K562 (cell line): ENCODE data around the gene ZDHHC24. TPM values are rescaled to one million over a fixed set of nuclear protein-coding genes. Genes with fewer than 3 reads are reported as not detected.

Source experiments
- CC2D1A ChIP-seq: fragments of 450-650 bp; IDR thresholded peaks from 2 replicates; pipeline ENCODE4 v1.6.1; 2017; ENCODE audit warnings: mild to moderate bottlenecking
- E2F8 ChIP-seq: fragments of 450-650 bp; IDR thresholded peaks from 2 replicates; pipeline ENCODE4 v1.7.1; 2018; ENCODE audit warnings: mild to moderate bottlenecking, low read depth; ENCODE audit not compliant: partially characterized antibody
- ILK ChIP-seq: fragments of 450-650 bp; IDR thresholded peaks from 2 replicates; pipeline ENCODE4 v1.6.1; 2016; ENCODE audit warnings: missing genetic modification characterization, low read depth, mild to moderate bottlenecking, missing compliant biosample characterization, moderate library complexity, borderline replicate concordance
- KLF10 ChIP-seq: fragments of 250-450 bp; sonication (Bioruptor Pico); IDR thresholded peaks from 2 replicates; pipeline ENCODE4 v1.6.1; 2021; ENCODE audit warnings: matching md5 sums
- KLF6 ChIP-seq: fragments of 250-450 bp; sonication (Bioruptor Pico); IDR thresholded peaks from 2 replicates; pipeline ENCODE4 v1.4.0; 2020; ENCODE audit warnings: mild to moderate bottlenecking, moderate library complexity, borderline replicate concordance
- L3MBTL2 ChIP-seq: fragments of 450-650 bp; IDR thresholded peaks from 2 replicates; pipeline ENCODE4 v1.6.1; 2016; ENCODE audit warnings: mild to moderate bottlenecking, moderate library complexity
- MCM3 ChIP-seq: fragments of 450-650 bp; IDR thresholded peaks from 2 replicates; pipeline ENCODE4 v1.6.1; 2016
- NCOA6 ChIP-seq: fragments of 450-650 bp; IDR thresholded peaks from 2 replicates; pipeline ENCODE4 v1.6.1; 2017; ENCODE audit warnings: mild to moderate bottlenecking
- NELFE ChIP-seq: IDR thresholded peaks from 2 replicates; pipeline ENCODE4 v1.6.1; 2011; ENCODE audit warnings: mild to moderate bottlenecking; ENCODE audit not compliant: insufficient read depth, insufficient read length
- PBX2 ChIP-seq, 2 experiments: IDR thresholded peaks in 1 of 2; conservative IDR thresholded peaks in 1 of 2; 2 replicates each; pipeline ENCODE4 v1.6.1; 2016; ENCODE audit warnings: low read depth in 2 of 2, mild to moderate bottlenecking in 1 of 2, missing compliant biosample characterization in 1 of 2, missing genetic modification characterization in 1 of 2, moderate library complexity in 1 of 2
- TEAD1 ChIP-seq, 2 experiments: fragments of 450-650 bp in 1 of 2; sonication (generic) in 1 of 2; formaldehyde crosslinking; IDR thresholded peaks; 2 replicates each; pipeline versions ENCODE4 v1.4.0 to v1.8.0; 2020 to 2022; ENCODE audit warnings: mild to moderate bottlenecking in 2 of 2, missing genetic modification reagents in 1 of 2
- TEAD2 ChIP-seq: fragments of 450-650 bp; IDR thresholded peaks from 2 replicates; pipeline ENCODE4 v1.6.1; 2016; ENCODE audit warnings: missing genetic modification characterization, control low read depth, missing compliant biosample characterization
- TSC22D4 ChIP-seq: fragments of 450-650 bp; IDR thresholded peaks from 2 replicates; pipeline ENCODE4 v1.6.1; 2016; ENCODE audit warnings: missing genetic modification characterization, missing biosample characterization, control low read depth
- ZKSCAN3 ChIP-seq: fragments of 250-450 bp; sonication (Bioruptor Pico); IDR thresholded peaks from 2 replicates; pipeline ENCODE4 v1.4.0; 2020
- ZNF24 ChIP-seq: fragments of 450-650 bp; IDR thresholded peaks from 2 replicates; pipeline ENCODE4 v1.6.1; 2016
- ZNF668 ChIP-seq: fragments of 250-450 bp; sonication (Bioruptor Pico); IDR thresholded peaks from 2 replicates; pipeline ENCODE4 v1.8.0; 2022; ENCODE audit warnings: mild to moderate bottlenecking, inconsistent platforms
- polyA plus RNA-seq, 8 experiments: library from polyadenylated mRNA; depleted of rRNA in 4 of 8; stranded (reverse) in 5 of 8; unstranded in 3 of 8; fragments of >200 nt; fragmentation: Nextera tagmentation in 2 of 8; fragmentation: Illumina TruSeq in 1 of 8; extraction: Ambion mirVana in 2 of 8; extraction: Trizol in 1 of 8; gene quantifications; 2 replicates each; pipeline versions ENCODE4 v1.2.1 to v1.2.3, GENCODE V29; 2011 to 2014; ENCODE audit warnings: inconsistent platforms in 1 of 8, missing spikeins in 1 of 8
- total RNA-seq, 7 experiments: library from RNA; depleted of rRNA in 6 of 7; stranded (reverse); fragments of >200 nt in 6 of 7; fragmentation: Illumina TruSeq in 2 of 7; extraction: Trizol in 2 of 7; gene quantifications; 2 replicates each; pipeline versions ENCODE4 v1.2.1 to v1.2.3, GENCODE V29; 2011 to 2021; ENCODE audit warnings: low replicate concordance in 1 of 7

ZDHHC24 gene
- total and polyA plus RNA-seq, 9 of the 15 experiments (the other 6 are each of a cell fraction or from before 2014, with no cell fraction given): 0.45 to 11.2 (median 2.7) TPM

- no peak for TF ChIP-seq PBX2 (CRISPR knock-in tag; IDR thresholded peaks at IDR 0.05; ENCODE audit: low read depth)
- no peak for TF ChIP-seq PBX2 (tag; conservative IDR thresholded peaks at IDR 0.05; ENCODE audit: low read depth)
- no peak for TF ChIP-seq TEAD2 (tag)
- TF ChIP-seq ZNF668: no peak
- no peak for TF ChIP-seq ILK
- TF ChIP-seq TSC22D4: no peak
- TF ChIP-seq ZKSCAN3 (CRISPR knock-in tag): no peak
- peak; percentile 51 for TF ChIP-seq L3MBTL2
- TF ChIP-seq TEAD1 (CRISPR knock-in tag; IDR thresholded peaks at IDR 0.05): peak; percentile 28 to 82; a peak in 2 of 4 replicates
- TF ChIP-seq KLF10 (CRISPR knock-in tag): no peak
- peak; percentile 31 for TF ChIP-seq E2F8
- no peak for TF ChIP-seq NELFE
- no peak for TF ChIP-seq MCM3
- TF ChIP-seq CC2D1A: no peak
- TF ChIP-seq KLF6 (CRISPR knock-in tag): 0 out of 2 replicates have a peak, but pooled peaks have one; percentile 11
- no peak; the same call in 1 of the 2 replicates for TF ChIP-seq ZNF24
- TF ChIP-seq NCOA6: no peak
These were observed 35.4 kb downstream of the ZDHHC24 start, which contains the start of gene BBS1 (continued) for GRCh38 chr11:66510271-66510989.
